ENCODE data around the gene COA1. TPM values are rescaled to one million over a fixed set of nuclear protein-coding genes. Genes with fewer than 3 reads are reported as not detected.
"Not testable (repeated sequence)": the region's sequence is repeated elsewhere in the genome, so short reads cannot be mapped to it uniquely, and the experiment has no call there.

Gene COA1
- polyA plus RNA-seq: 10 to 100 TPM; 34.9 to 38.2 (median 35.3) TPM

- H3K27ac ChIP-seq (ENCODE audit: low read depth, low read length): no peak within 1 kb of the TSS
- WGBS, 3 donors: 0% methylated on average over 66 of the region's 66 CpGs
These were observed at the start of gene COA1 for GRCh38 chr7:43729214-43729923. TSS of gene COA1 (minus strand) at chr7:43729523. CDS start at chr7:43648614, 80,909 bp downstream.

- 87 to 94% (median 92%) methylated on average over 15 of the region's 18 CpGs for WGBS, 3 donors
- not testable (repeated sequence) for H3K27ac ChIP-seq (ENCODE audit: low read depth, low read length)
These were observed 49.1 kb upstream of the COA1 start for GRCh38 chr7:43778293-43779044.

DNA sequence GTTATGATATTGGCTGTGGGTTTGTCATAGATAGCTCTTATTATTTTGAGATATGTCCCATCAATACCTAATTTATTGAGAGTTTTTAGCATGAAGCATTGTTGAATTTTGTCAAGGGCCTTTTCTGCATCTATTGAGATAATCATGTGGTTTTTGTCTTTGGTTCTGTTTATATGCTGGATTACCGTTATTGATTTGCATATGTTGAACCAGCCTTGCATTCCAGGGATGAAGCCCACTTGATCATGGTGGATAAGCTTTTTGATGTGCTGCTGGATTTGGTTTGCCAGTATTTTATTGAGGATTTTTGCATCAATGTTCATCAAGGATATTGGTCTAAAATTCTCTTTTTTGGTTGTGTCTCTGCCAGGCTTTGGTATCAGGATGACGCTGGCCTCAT lies 45.9 kb upstream of the COA1 start:
- WGBS, 3 donors: 96 to 100% (median 100%) methylated on average over 1 to 2 of the region's 2 CpGs

DNA sequence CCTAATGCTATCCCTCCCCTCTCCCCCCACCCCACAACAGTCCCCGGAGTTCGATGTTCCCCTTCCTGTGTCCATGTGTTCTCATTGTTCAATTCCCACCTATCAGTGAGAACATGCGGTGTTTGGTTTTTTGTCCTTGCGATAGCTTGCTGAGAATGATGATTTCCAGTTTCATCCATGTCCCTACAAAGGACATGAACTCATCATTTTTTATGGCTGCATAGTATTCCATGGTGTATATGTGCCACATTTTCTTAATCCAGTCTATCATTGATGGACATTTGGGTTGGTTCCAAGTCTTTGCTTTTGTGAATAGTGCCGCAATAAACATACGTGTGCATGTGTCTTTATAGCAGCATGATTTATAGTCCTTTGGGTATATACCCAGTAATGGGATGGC lies 43.9 kb upstream of the COA1 start:
- H3K27ac ChIP-seq (ENCODE audit: low read depth, low read length): not testable (repeated sequence)
- WGBS, 3 donors: 95 to 97% (median 95%) methylated on average over 4 of the region's 6 CpGs

More for the DNA sequence above, 45.9 kb upstream of the COA1 start:
- not testable (repeated sequence) for H3K27ac ChIP-seq (ENCODE audit: low read depth, low read length)

DNA sequence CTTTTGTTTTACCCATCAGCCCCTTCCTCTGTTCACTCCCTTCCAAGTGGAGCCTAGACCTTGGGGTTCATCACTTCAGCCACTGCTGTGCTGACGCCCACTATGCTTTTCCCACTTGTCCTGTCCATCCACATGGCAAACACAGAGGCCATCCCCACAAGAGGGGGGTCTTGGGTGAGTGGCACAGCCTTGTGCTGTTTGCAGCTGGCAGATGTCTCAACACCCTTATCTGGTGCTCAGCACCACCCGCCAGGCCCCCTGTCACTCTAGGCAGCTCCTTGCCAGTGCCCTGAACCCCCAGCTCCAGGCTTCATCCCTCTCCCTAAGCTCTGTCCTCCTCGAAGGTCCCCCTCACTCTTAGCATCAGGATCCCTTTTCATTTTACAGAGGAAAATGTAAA lies 42.2 kb upstream of the COA1 start:
- WGBS, 3 donors: 61 to 83% (median 82%) methylated on average over 3 of the region's 3 CpGs
- H3K27ac ChIP-seq (ENCODE audit: low read depth, low read length): no peak overlapping the region

GRCh38 chr7:43771128-43771527 lies 41.8 kb upstream of the COA1 start:
- no peak overlapping the region for H3K27ac ChIP-seq (ENCODE audit: low read depth, low read length)
- 56 to 66% (median 64%) methylated on average over 3 of the region's 3 CpGs for WGBS, 3 donors

DNA sequence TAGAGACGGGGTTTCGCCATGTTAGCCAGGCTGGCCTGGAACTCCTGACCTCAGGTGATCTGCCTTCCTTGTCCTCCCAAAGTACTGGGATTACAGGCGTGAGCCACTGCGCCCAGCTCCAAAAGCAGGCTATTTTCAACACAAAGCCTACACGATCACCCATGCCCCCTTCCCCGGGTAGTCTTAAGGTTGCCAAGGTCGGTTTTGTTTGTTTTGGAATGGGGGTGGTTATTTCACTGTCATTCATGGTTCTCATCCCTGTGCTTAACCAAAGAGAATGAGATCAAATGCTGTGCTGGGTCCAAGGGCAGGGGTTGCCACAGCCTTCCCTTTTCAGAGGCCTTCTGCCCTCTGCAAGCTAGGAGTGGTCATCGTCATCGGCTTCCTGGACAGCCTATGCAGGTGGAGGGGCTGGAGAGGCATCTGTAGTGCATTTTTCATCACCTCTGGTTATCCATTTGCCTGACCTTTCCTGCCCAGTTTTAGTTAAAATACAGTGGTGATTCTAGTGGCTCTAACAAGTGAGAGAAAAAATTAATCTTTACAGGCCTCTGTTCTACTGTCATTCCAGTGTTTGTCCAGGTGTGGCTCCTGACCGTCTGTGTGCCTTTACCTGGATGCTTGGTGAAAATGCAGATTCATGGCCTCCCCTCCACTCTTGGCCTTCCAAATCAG lies 40.6 kb upstream of the COA1 start:
- 75 to 86% (median 85%) methylated on average over 10 of the region's 10 CpGs for WGBS, 3 donors
- no peak overlapping the region for H3K27ac ChIP-seq (ENCODE audit: low read depth, low read length)

DNA sequence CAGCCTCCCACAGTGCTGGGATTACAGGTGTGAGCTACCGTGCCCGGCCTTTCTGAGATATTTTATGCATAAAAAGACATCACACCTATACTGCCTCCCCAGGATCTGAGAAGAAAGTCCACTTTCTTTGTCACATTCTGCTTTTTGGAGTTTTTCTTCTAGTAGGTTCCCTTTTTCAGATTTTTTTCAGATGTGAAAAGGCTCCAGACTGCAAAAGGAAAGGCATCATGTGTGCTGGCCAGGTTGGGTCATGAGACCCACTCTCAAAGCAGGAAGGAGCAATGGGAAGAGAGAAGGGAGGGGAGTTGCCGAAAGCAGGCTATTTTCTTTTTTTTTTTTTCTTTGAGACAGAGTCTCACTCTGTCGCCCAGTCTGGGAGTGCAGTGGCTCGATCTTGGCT lies 40.0 kb upstream of the COA1 start:
- no peak overlapping the region for H3K27ac ChIP-seq (ENCODE audit: low read depth, low read length)
- 75 to 99% (median 84%) methylated on average over 5 of the region's 5 CpGs for WGBS, 3 donors

- WGBS, 3 donors: 88 to 91% (median 91%) methylated on average over 4 of the region's 4 CpGs
- no peak overlapping the region for H3K27ac ChIP-seq (ENCODE audit: low read depth, low read length)
These were observed 39.6 kb upstream of the COA1 start for GRCh38 chr7:43768887-43769272.

DNA sequence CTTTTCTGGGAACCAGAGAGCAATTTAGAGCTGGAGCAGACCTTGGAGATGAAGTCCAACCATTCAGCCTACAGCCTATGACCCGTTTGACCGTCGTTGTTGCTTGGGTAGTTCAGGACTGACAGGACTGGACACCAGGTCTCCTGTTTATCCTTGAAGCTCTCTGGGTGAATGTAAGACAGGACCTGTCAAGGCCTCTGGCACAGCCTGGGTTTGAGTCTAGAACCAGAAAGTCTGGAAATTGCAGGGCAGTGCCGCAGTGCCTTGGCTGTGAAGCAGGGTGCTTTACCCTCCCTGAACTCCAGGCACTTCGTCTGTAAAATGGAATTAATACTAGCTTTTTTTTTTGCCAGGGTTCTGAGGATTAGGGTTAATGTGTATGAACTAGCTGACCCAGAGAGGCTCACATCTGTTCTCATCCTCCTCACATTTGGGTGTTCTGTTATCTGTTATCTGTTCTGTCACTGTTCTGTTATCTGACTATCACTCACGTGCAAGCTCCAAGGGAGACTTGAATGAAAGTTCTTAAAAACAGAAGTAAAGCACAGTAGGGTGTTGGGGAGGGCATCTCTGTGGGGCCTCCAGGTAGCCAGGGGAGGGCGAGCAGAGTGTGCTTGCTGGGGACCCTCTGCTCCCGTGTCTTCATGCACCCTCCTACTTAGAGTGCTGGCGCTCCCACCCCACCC lies 39.0 kb upstream of the COA1 start:
- H3K27ac ChIP-seq (ENCODE audit: low read depth, low read length): no peak overlapping the region
- 85 to 88% (median 87%) methylated on average over 9 of the region's 9 CpGs for WGBS, 3 donors

DNA sequence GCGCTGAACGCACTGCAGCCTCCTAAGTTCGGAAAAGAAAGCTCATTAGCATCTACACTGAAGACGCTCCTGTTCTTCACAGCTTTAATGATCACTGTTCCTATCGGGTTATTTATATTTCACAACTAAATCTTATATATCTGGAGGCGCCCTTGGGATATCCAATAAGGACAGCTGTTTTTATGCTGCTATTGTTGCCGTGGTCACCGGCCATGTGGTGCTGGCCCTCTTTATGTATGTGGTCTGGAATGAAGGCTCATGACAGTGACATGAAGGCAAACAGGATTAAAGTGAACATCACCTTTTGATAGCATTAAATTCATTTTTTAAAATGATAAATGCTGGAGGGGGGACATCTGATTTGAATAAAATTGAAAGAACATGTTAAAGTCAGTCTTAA lies 38.0 kb upstream of the COA1 start:
- H3K27ac ChIP-seq (ENCODE audit: low read depth, low read length): no peak overlapping the region
- 92 to 95% (median 92%) methylated on average over 8 of the region's 8 CpGs for whole genome bisulfite sequencing, 3 donors

DNA sequence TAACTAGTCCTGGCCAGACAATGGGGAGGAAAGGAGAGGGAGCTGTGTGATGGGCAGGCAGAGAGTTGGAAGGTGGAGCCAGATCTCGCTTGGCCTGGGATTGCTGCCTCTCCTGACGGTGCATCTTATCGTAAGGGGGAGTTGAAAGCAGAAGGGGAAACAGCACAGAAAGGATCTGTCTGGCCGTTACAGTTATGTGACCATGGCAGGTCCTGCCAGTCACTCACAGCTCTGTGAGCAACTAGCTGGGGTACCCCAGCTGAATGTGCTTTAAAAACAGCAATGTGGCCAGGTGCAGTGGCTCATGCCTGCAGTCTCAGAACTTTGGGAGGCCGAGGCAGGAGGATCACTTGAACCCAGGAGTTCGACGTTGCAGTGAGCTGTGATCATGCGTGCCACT lies 37.2 kb upstream of the COA1 start:
- no peak overlapping the region for H3K27ac ChIP-seq (ENCODE audit: low read depth, low read length)
- WGBS, 3 donors: 62 to 86% (median 65%) methylated on average over 8 of the region's 8 CpGs

GRCh38 chr7:43764807-43765491 lies 35.6 kb upstream of the COA1 start:
- 55 to 75% (median 62%) methylated on average over 10 of the region's 10 CpGs for WGBS, 3 donors
- no peak overlapping the region for H3K27ac ChIP-seq (ENCODE audit: low read depth, low read length)

DNA sequence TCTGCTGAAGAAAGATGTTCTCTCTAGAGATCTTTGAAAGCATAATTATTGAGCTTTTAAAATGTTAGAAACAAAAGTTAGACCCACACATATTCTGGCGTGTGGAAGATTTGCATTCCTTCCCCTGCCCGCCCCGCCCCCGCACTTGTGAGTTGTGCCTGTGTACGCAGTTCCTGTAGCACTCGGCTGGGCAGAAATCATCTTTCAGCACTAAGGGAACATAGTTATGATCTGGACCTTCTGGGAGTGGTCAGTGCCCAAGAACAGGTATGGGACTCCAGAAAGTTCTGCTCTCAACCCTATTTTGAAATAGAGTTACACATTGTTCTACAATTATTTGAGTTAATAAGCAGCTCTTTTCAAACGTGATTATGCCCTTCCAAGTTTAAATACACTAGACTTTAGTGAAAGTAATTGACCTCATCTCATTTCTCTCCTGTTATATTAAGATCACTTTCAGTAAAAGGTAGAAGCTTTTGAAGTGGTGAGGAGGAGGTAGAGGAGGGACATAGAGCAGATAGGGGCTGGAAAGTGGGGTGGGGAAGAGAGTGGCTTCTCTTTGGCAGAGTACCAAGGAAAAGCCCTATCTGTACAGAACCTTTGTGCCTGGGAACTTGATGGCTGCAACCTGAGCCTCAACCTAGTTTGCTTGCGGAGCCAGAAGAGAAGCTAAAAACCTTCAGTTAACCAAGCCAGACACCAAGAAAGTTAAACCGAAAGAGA lies 34.9 kb upstream of the COA1 start:
- no peak overlapping the region for H3K27ac ChIP-seq (ENCODE audit: low read depth, low read length)
- 18 to 49% (median 39%) methylated on average over 9 of the region's 9 CpGs for WGBS, 3 donors

DNA sequence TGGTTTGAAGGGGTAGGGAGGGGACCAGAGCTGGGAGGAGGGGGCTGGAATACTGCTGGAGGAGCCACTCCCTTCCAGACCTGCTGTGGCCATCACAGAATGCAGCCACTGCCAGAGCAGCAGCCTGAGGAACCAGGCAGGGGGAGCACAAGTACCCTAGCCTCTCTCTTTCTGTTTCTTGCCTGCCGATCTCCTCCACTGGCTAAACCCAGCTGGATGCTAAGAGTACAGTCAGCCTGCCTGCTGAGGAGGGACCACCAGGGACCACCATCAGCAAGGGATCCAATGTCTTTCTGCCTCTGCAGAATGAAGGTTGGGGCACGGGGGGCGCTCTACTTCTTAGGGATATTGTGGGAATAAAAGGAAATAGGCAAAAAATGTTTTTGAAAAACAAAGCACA lies 33.9 kb upstream of the COA1 start:
- WGBS, 3 donors: 77 to 89% (median 80%) methylated on average over 3 of the region's 3 CpGs
- no peak overlapping the region for H3K27ac ChIP-seq (ENCODE audit: low read depth, low read length)

DNA sequence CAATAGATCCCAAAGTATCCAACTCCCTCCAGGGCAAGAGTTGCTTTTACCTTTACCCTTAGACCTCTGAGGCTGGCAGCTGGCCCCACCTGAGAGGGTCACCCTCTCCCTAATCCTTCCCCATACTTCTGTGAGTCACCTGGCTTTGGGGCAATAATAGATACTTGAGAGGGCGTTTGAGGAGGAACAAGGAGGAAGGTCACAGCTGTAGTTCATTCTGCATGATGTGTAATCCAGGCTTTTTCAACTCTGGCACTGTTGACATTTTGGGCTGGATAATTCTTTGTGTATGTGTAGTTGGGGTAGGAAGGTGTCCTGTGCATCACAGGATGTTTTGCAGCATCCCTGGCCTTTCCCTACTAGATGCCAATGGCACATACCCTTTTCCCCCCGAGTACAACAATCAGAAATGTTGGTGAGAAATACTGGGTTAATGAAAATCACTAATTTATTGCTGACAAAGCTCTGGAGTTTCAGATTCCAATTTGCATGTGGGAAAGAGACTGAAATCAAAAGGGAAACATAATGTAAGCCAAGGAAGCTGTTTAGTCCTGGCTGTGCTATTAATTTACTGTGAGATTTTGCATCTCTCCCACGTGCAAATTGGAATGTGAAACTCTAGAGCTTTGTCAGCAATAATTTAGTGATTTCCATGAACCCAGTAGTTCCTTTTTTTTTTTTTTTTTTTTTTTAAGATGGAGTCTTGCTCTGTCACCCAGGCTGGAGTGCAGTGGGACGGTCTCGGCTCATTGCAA lies 32.8 kb upstream of the COA1 start:
- 60 to 73% (median 63%) methylated on average over 5 of the region's 5 CpGs for whole genome bisulfite sequencing, 3 donors
- H3K27ac ChIP-seq (ENCODE audit: low read depth, low read length): no peak overlapping the region

GRCh38 chr7:43761382-43761781 lies 32.1 kb upstream of the COA1 start:
- 97 to 100% (median 98%) methylated on average over 1 of the region's 1 CpG for WGBS, 3 donors
- H3K27ac ChIP-seq (ENCODE audit: low read depth, low read length): no peak overlapping the region

Measured in adipose tissue (tissue), 3 donors.